ENCODE data around the gene IRAG1.
A peak's percentile ranks its signal among the peaks of the same experiment; 100 is the strongest.

The IRAG1 gene

GRCh38 chr11:10666556-10667520, 26.7 kb downstream of the IRAG1 start:
- DNase-seq: no peak

- DNase-seq: no peak
These were observed 29.1 kb downstream of the IRAG1 start for GRCh38 chr11:10664496-10664895.

- DNase-seq: no peak
These were observed 29.6 kb downstream of the IRAG1 start for GRCh38 chr11:10663990-10664389.

- no peak for DNase-seq
These were observed 30.2 kb downstream of the IRAG1 start for GRCh38 chr11:10663365-10663764.

- DNase-seq: no peak
These were observed 33.2 kb downstream of the IRAG1 start for GRCh38 chr11:10660323-10660722.

GRCh38 chr11:10659339-10660216, 34.0 kb downstream of the IRAG1 start:
- DNase-seq: no peak

- no peak for DNase-seq
These were observed 34.8 kb downstream of the IRAG1 start for GRCh38 chr11:10658621-10659338.

- no peak for DNase-seq
These were observed 36.0 kb downstream of the IRAG1 start for GRCh38 chr11:10657308-10658271.

- DNase-seq: no peak
These were observed 37.5 kb downstream of the IRAG1 start for GRCh38 chr11:10655943-10656576.

GRCh38 chr11:10655227-10655626, 38.3 kb downstream of the IRAG1 start:
- DNase-seq: no peak

GRCh38 chr11:10654811-10655150, 38.8 kb downstream of the IRAG1 start:
- DNase-seq: no peak

- DNase-seq: peak; percentile 24
These were observed 39.4 kb downstream of the IRAG1 start for GRCh38 chr11:10653946-10654810.

- no peak for DNase-seq
These were observed 40.3 kb downstream of the IRAG1 start for GRCh38 chr11:10653261-10653660.

- DNase-seq: peak; percentile 12
These were observed 41.7 kb downstream of the IRAG1 start for GRCh38 chr11:10651656-10652361.

GRCh38 chr11:10650630-10651029, 42.9 kb downstream of the IRAG1 start:
- no peak for DNase-seq

- DNase-seq: no peak
These were observed 43.4 kb downstream of the IRAG1 start for GRCh38 chr11:10650166-10650565.

- no peak for DNase-seq
These were observed 44.7 kb downstream of the IRAG1 start for GRCh38 chr11:10648871-10649270.

GRCh38 chr11:10646681-10647355, 46.7 kb downstream of the IRAG1 start:
- no peak for DNase-seq

- DNase-seq: no peak
These were observed 47.5 kb downstream of the IRAG1 start for GRCh38 chr11:10646005-10646404.
